Activated T-cell treated with anti-CD3 and anti-CD28 coated beads for 4 hours (primary cell): ENCODE measurements around the gene SLC35E1.
A peak's percentile ranks its signal among the peaks of the same experiment; 100 is the strongest.
"Not testable (repeated sequence)": the region's sequence is repeated elsewhere in the genome, so short reads cannot be mapped to it uniquely, and the experiment has no call there.

Experiments used
- DNase-seq: peaks from one replicate; pipeline ENCODE4 v3.0.0-alpha.2; 2020

Gene SLC35E1

GRCh38 chr19:16579381-16579780, 7.2 kb upstream of the SLC35E1 start:
- no peak for DNase-seq

- DNase-seq, result no peak
Measured at GRCh38 chr19:16577531-16577985, 5.3 kb upstream of the SLC35E1 start.

GRCh38 chr19:16576690-16577530, 4.7 kb upstream of the SLC35E1 start:
- DNase-seq, result no peak

GRCh38 chr19:16575861-16576689, 3.9 kb upstream of the SLC35E1 start:
- DNase-seq, result no peak

GRCh38 chr19:16575282-16575681, 3.1 kb upstream of the SLC35E1 start:
- no peak for DNase-seq

GRCh38 chr19:16573925-16574324, 1.7 kb upstream of the SLC35E1 start:
- no peak for DNase-seq

GRCh38 chr19:16573296-16573695, 1.1 kb upstream of the SLC35E1 start:
- no peak for DNase-seq

GRCh38 chr19:16571822-16572331, 338 bp downstream of the SLC35E1 start:
- DNase-seq, result no peak

- no peak for DNase-seq
Measured at GRCh38 chr19:16571283-16571682, 932 bp downstream of the SLC35E1 start.

GRCh38 chr19:16569609-16570320, 2.5 kb downstream of the SLC35E1 start:
- no peak for DNase-seq

- DNase-seq, result no peak
Measured at GRCh38 chr19:16566702-16567101, 5.5 kb downstream of the SLC35E1 start.

GRCh38 chr19:16566161-16566560, 6.1 kb downstream of the SLC35E1 start:
- peak; percentile 54 for DNase-seq

GRCh38 chr19:16564842-16565241, 7.4 kb downstream of the SLC35E1 start:
- no peak for DNase-seq

- DNase-seq, result no peak
Measured at GRCh38 chr19:16562608-16563025, 9.6 kb downstream of the SLC35E1 start.

- DNase-seq, result no peak
Measured at GRCh38 chr19:16561382-16561781, 10.8 kb downstream of the SLC35E1 start.

- no peak for DNase-seq
Measured at GRCh38 chr19:16559780-16560276, 12.4 kb downstream of the SLC35E1 start.

- DNase-seq, result no peak
Measured at GRCh38 chr19:16554776-16555175, 17.4 kb downstream of the SLC35E1 start.

- DNase-seq, result not testable (repeated sequence)
Measured at GRCh38 chr19:16551902-16552301, 20.3 kb downstream of the SLC35E1 start.

GRCh38 chr19:16548956-16549355, 23.3 kb downstream of the SLC35E1 start:
- no peak for DNase-seq

GRCh38 chr19:16544473-16545231, 27.6 kb downstream of the SLC35E1 start:
- no peak for DNase-seq

- DNase-seq, result not testable (repeated sequence)
Measured at GRCh38 chr19:16543734-16544133, 28.5 kb downstream of the SLC35E1 start.

- DNase-seq, result no peak
Measured at GRCh38 chr19:16542910-16543472, 29.2 kb downstream of the SLC35E1 start.
